Activated CD4-positive, alpha-beta T cell treated with anti-CD3 and anti-CD28 coated beads for 1 hour (primary cell): ENCODE measurements around the gene DCST2.

Experiments
- DNase-seq: peaks from one replicate; pipeline ENCODE4 v3.0.0-alpha.2; 2020

DCST2 gene

DNA sequence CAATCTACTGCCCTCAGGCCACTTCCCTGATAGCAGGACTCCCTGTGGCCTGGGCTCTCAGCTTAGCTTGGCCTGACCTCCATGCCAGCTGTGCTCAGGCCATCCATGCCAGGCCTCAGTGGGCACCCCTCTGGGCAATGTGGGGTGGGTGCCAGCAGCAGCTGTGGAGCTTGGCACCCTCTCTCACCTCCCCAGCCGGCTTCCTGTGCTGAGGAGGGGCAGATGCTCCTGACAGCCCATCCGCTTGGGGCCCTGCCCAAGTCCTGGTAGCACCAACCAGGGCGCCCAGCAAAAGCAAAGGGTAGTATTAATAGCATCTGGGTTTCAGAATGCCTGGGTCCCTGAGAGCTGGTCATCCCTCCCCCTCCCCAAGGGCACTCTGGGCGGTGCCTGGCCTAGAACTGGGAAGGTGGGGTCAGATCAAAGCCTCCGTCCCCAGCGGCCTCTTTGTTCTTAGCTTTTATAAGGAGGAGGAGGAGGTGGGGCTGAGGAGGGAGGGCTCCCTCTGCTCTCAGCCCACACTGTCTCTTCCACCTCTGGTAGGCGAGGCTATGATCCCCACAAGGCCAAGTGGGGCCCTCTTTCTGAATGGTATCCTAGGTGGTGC is 36.1 kb upstream of the DCST2 start:
- DNase-seq = no peak

DNA sequence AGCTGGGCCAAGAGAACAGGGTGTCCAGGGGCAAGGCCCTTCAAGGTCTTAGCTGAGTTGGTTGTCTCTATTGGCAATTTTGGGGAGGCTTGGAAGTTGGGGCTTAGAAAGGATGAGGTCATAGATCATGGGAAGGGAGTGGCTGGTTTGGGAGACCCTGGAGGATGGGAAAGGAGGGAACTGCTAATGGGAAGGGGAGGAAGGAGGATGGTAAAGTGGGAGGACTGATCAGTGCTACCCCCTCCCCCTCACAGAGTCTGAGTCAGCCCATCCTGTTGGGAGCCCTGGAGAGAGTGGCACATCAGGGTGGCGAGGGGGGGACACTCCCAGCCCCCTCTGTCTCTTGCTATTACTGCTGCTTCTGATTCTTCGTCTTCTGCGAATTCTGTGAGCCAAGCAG is 35.0 kb upstream of the DCST2 start:
- no peak for DNase-seq

DNA sequence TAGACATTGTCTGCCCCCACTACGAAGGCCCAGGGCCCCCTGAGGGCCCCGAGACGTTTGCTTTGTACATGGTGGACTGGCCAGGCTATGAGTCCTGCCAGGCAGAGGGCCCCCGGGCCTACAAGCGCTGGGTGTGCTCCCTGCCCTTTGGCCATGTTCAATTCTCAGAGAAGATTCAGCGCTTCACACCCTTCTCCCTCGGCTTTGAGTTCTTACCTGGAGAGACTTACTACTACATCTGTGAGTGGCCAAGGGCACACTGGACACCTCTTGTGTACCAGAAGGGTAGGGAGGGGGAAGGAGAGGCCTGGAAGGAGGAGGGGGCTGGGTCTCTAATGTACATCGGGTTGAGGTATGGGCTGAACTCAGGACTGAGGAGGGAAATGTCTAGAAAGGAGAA is 33.2 kb upstream of the DCST2 start:
- no peak for DNase-seq

DNA sequence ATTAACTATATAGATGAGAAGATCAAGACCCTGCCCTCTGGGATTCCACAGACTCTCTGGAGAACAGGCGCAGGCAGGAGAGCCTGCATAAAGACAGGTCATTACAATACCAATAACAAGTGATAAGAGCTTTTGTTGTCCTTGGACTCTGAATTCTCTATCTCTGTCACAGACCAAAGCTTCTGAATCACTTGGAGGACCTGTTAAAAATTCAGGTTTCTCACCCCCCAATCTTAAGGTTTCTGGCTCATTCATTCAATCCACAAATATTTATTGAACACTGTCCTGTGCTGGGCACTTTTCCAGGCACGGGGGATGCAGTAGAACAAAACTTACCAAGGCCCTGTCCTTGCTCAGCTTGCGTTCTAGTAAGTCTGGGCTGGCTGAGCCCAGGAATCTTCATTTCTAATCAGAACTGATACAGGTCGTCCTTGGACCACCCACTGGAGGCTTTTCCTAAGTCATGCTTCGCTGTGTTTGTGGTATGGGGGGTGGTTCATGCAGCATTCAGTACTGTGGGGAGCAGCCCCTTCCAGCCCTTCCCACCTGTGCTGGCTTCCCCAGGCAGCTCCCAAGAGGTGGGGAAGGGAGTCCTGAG is 31.4 kb upstream of the DCST2 start:
- DNase-seq = no peak

DNA sequence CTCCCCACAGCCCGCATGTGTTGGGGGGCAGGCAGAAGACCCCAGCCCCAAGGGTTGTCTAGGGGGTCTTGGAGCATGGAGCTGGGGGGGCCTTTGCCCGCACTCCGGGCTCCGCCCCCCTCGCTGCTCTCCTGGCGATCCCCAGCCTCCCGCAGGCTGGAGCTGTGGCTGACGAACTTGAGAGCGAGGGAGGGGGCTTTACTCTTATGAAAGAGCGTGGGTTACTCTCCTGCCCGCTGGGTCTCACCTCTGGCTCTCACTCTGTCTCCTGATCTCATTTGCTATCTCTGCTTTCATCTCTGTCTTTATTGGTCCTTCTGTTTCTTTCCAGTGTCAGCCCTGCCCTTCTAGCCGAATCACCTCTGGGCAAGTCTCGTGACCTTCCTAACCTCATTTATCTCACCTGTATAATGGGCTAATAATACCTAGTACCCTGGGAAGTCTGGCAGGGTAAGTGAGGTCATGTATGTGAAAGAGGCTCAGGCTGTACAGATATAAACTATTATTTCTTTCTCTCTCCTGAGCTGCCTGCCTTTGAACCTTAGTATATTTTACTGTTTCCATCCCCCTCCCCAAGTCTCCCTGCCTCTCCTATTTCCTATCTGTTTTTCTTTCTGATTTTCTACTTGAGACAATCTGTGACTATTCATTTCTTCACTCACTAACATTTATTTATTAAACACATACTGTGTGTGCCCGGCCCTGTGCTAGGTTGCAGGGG is 30.7 kb upstream of the DCST2 start:
- no peak for DNase-seq

DNA sequence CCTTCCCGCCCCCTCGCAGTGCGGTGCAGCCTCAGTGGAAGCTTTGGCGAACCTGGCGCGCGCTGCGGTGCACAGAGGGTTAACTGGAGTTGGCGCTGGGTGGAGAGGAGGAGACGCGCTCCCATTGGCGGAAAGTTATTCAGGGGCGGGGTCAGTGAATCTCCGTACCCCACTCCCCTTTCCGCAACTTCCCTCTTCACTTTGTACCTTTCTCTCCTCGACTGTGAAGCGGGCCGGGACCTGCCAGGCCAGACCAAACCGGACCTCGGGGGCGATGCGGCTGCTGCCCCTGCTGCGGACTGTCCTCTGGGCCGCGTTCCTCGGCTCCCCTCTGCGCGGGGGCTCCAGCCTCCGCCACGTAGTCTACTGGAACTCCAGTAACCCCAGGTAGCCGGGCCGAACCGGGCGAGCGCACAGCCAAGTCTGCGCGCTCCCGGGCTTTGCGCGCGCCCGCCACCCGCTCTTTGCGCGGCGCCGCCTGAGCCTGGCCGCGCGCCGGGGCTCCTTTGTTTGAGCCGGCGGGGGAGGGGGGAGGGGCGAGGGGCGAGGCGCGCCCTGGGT is 30.0 kb upstream of the DCST2 start, which contains the start of gene EFNA4:
Gene EFNA4 (plus strand): TSS at position 191 of the 561 bp plus-strand sequence. CDS start 84 bp downstream, at position 275.
- peak; percentile 73 for DNase-seq

DNA sequence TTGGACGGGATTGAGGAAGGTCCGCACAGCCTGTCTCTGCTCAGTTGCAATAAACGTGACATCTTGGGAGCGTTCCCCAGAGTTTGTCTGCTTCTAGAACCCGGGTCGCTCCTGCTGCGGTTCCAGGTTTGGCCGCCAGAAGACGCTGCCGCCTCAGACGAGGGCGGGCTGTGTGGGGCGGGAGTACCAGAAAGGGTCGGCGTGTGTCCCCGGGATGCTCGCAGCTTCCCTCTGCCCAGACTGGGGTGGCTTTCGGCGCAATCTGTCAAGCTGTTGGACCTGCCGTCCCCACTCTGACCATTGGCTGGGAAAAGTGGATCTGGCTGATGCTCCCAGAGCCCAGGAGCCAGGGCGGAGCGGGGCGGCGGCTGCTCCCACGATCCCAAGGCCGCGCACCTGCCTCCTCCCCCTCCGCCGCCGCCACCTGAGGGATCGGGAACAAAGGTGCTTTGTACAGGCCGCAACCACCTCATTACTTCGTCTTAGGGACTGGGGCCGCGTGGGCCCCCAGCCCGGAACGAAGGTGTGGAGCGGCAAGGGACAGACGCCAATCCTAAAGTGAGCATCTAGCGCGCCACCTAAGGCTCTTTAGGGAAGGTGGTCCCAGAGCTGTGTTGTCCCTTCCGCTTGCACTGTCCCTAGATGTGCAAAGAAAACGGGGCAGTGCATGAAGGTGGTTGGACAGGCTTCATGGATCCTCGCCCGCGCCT is 29.3 kb upstream of the DCST2 start:
- DNase-seq = peak; percentile 66

DNA sequence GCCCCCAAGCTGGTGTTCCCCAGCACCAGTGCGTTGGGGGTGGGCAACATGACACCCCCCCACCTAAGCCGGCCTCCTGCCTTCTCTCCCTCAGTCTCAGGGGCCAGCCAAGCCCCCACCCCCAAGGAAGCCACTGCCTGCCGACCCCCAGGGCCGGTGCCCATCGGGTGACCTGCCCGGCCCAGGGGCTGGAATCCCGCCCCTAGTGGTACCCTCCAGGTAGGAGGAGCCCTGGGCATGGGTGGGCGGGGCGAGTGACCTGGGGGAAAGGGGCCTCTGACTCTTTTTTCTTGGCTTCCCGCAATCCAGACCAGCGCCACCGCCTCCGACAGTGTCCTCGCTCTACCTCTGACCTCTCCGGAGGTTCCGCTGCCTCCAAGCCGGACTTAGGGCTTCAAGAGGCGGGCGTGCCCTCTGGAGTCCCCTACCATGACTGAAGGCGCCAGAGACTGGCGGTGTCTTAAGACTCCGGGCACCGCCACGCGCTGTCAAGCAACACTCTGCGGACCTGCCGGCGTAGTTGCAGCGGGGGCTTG is 28.6 kb upstream of the DCST2 start:
- no peak for DNase-seq

DNA sequence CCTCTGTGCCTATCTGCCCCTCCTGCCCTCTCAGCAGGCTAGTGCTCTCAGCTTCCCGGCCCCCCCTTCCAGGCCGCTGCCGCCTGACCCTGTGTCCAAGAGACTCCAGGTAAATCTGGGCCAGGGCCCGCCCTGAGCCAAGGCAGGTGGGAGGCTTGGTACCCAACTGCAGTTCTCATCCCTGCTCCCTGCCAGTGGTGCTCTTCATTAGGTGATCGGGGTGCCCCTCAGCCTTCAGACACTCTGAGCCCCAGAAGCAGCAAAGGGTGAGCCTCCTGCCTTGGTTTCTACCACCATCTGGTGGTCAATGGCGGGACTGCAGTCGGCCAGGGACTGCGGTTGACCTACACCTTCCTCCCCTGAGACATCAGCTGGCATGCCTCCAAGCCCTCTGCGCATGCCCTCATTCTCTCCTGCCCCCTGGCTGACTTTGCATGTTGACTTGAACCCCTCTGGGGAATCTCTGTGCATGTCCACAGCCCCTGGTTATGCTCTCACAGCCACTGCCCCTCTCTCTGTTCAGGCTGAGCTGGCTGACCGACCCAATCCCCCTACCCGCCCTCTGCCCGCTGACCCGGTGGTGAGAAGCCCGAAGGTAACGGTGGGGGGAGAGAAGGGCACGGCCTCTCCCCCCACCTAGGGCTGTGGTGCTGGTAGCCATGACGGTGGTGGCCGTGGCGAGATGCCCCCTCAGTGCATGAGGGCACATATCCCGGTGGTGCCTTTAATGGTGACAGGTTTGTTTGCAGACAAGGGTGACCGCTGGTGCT is 28.0 kb upstream of the DCST2 start:
- DNase-seq = peak; percentile 91

DNA sequence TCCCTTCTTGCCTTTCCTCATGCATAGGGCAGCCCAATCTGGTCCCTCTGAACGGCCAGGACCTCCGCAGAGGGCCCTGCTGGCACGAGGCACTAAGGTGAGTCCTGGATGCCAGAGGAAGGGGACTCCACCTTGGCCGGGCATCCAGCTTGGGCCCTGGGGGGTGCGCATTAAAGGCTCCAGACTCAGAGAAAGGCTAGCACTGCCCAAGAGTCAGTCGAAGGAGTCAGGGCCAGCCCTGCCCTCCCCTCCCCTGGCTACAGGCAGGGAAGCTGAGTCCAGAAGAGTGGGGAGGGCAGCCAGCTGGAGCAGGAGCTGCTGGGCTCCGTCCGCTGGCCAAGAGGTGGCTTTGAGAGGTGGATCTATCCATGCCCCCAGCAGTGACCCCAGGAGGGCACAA is 27.2 kb upstream of the DCST2 start:
- no peak for DNase-seq

DNA sequence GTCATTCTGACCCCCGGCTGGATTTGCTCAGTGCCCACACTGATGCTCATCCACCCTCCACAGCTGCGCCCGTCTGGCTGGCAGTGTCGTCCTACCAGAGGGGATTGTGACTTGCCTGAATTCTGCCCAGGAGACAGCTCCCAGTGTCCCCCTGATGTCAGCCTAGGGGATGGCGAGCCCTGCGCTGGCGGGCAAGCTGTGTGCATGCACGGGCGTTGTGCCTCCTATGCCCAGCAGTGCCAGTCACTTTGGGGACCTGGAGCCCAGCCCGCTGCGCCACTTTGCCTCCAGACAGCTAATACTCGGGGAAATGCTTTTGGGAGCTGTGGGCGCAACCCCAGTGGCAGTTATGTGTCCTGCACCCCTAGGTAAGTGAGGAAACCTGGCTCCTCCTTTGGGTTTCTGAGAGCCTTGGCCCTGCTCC is 24.2 kb upstream of the DCST2 start:
- no peak for DNase-seq

DNA sequence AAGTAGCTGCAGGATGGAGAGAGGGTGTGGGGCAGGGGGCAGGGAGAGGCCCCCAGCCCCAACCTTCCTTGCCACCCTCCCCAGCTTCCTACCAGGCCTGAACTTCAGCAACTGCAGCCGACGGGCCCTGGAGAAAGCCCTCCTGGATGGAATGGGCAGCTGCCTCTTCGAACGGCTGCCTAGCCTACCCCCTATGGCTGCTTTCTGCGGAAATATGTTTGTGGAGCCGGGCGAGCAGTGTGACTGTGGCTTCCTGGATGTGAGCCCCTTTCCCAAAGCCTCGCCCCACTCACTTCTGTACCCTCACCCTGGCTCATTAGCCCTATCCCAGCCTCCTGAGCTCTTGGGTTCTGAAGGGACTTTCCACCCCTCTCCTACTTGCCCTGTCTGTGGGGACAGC is 23.5 kb upstream of the DCST2 start:
- DNase-seq = no peak

DNA sequence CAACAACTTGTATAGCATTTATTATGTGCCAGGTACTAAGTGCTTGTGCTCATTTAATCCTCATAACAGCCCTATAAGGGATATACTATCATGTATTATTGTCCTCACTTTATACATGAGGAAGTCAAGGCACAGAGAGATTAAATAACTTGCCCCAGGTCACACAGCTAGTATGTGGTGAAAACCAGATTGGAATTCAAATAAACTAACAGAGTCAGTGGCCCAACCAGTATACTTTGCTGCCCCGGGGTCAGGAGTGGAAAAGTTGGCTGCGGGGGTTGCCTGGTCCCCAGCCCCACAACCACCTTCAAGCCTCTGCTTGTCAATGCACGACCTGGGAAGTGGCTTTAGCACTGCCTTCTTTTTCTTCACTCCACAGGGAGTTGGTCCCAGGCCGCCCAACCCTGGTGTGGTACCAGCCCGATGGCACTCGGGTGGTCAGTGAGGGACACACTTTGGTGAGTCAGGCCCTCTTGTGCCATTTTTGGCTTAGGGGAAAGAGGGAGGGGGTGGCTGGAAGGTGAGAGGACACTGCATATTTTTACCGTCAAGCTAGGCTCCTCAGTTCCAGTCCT is 20.0 kb upstream of the DCST2 start:
- DNase-seq = no peak

DNA sequence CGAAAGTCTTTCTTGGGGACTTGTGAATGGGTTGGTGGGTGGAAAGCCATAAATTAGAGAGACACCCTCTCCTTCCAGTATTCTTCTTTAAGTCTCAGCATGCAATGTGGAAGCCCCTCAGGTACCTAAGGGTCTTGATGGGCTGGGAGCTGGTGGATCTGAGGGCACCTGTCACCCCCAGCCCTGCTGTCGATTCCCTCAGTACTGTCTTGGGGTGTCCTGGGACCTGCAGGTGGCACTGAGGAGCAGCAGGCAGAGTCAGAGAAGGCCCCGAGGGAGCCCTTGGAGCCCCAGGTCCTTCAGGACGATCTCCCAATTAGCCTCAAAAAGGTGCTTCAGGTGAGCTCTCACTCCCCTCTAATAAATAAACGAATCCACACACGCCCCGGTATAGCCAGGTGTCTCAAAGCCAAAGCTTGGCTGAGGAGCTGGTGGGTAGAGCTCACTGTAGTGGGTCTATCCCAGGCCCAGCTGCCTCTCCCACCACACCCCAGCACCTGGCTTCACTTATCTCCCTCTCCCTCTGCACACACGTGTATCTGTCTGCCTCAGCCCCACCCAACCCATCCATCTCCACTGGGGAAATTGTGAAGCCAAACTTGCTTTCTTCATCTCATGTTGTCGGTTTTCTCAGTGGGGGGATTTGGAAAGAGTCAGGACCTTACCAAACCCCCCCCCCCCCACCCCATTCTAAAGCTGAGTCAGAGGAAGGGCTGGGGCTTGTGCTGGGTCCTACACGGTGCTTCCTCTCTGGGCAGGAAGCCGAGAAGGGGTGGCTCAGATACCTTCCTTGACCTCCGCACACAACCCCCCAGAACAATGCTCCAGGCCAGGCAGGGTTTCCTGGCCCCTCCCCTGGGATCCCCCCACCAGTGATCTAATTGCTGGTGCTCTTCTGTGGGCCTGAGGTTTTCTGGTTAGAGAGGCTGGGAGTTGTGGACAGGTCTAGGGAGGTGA is 19.1 kb upstream of the DCST2 start:
- DNase-seq = no peak

DNA sequence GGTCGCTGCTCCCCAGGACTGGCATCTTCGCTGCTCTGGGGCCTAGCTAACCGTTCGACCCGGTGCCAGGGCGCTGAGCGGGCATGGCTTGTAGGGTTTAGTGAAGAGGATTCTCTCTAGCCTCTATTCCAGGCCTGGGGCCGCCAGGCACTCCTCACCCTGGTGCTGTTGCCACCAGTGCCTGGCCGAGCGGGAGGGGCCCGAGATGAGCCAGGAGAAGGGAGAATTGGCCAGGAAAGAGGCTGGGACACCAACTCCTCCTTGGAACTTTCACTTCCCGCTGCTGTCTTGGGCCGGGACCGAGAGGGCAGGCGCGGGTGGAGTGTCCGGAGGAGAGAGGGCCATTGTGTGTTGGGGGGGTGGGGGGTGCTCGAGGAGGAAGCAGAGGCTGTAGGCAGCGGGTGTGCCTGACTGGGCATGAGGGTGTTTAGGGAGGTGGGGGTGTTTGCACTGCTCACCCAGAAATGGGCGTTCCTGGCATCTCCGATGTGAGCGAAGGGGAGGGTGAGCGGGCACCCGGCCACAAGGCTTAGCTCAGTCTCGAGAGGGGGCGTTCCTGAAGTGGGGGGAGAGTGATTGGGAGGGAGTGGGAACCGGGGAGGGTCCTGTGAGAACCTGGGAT is 18.3 kb upstream of the DCST2 start:
- DNase-seq = peak; percentile 18

DNA sequence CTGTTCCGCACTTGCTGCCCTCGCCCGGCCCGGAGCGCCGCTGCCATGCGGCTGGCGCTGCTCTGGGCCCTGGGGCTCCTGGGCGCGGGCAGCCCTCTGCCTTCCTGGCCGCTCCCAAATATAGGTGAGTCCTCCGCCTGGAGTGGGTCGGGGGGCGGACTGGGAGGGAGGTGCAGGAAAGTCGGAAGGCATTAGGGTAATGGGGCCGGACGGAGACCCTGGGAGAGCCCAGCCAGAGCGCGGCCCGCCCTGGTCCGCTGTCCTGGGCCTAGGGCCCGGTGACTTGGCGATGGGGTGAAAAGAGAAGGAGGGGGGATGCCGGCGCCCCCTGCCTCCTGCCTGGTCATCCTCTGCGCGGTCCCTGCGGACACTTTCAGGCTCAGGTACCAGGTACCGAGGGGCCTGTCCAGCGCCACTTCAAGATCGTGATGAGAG is 17.8 kb upstream of the DCST2 start:
- DNase-seq = no peak

DNA sequence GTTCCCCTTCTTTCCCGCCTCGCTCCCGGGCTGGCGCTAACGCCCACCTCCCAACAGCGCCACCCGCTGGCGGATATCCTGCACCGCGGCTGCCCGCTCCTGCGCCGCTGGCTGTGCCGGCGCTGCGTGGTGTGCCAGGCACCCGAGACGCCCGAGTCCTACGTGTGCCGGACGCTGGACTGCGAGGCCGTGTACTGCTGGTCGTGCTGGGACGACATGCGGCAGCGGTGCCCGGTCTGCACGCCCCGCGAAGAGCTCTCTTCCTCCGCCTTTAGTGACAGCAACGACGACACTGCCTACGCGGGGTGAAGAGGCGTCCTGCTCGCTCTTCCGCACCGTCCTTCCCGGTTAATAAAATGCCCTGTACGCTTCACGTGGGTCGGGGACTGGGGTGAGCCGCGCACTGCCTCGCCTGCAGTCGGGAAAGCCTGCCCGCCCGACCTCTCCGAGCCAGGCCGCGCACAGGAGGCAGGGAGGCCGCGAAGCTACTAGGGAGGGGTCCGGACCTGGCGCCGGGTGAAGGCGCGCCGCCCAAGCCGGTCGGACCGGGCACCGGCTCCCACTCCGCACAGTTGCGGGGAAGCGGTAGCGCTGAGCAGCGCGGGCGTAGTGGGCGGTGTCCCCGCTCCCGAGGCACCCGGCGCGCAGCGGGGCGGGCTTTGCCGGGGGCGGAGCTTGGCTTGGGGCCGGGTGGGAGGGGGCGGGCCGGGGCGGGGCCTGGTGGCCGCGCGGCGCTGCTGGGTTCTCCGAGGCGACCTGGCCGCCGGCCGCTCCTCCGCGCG is 17.2 kb upstream of the DCST2 start, which contains the start of gene ADAM15:
Gene ADAM15 (plus strand): TSS at position 757 of the 782 bp plus-strand sequence. CDS start 71 bp downstream, outside the sequence.
- DNase-seq = peak; percentile 69

DNA sequence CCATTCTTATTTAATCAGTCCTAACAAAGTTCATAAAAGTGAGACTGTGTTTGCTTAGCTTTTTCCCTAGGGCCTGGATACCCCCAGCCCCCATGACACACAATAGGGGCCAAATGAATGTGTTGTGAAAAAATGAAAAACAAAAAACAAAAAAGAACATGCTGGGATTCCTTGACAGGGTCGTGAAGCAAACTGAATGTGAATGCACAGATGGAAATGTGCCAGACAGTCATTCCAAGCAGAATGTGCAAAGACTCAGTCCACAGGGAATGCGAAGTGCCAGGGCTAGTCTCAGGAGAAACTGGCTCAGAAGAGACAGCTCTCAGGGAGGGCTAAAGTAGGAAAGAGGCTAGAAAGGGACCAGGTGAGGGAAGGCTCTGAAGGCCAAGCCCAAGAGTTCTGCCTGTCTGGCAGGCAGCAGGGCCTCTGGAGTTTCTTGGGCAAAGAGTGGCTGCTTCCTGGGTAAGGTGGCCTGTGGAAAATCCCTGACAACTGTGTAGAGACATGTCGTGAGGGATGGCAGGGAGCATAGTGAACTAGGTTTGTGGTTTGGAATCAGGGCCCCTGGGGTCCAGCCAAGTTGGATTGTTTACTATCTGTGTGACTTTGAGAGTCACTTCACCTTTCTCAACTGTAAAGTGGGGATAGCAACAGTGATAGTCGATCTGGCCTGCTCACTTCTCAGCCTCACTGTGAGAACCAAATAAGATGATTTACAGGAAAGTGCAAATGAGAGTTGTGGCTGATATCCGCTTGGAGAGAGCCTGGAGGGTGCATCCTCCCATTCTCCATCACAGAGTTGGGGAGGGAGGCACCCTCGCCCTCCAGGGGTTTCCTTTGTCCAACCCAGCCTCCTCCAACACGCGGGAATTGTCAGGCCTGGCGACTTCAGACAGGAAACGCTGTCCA is 16.3 kb upstream of the DCST2 start:
- DNase-seq = no peak
